Panc1 (cell line): ENCODE data around the gene CBY1. TPM values are rescaled to one million over a fixed set of nuclear protein-coding genes. Genes with fewer than 3 reads are reported as not detected.

ENCODE experiments used
- ATAC-seq: fragments of 200-7000 bp; cut with Tn5 transposase; 2 replicates; pipeline ENCODE4 v1.9.1; 2020; ENCODE audit warnings: mild to moderate bottlenecking, moderate library complexity
- BruUV-seq: library from RNA; stranded (reverse); fragments of 400-500 nt; replicated peaks from 2 replicates; lab custom pipeline; 2021; lab: Mats Ljungman, UMichigan
- CTCF ChIA-PET: fragments of 300-600 bp; sonication (Branson Sonifier 250); formaldehyde crosslinking; loops from one replicate; lab custom pipeline; 2022; ENCODE audit warnings: antibody characterized with exemption; lab: Charles Lee
- POLR2A ChIA-PET: fragments of 300-600 bp; sonication (Branson Sonifier 250); formaldehyde crosslinking; loops from one replicate; lab custom pipeline; 2022; ENCODE audit warnings: antibody characterized with exemption; lab: Charles Lee
- DNase-seq: peaks from one replicate; pipeline ENCODE4 v3.0.0-alpha.2; 2010; ENCODE audit warnings: low read depth, low spot score
- H3K27ac ChIP-seq: 2 replicates; pipeline ENCODE4 v1.5.1; 2011; ENCODE audit warnings: mild to moderate bottlenecking, low read length, inconsistent platforms
- H3K27me3 ChIP-seq: fragments of 200-500 bp; sonication (Bioruptor generic); 2 replicates; pipeline ENCODE4 v1.6.0; 2014; ENCODE audit warnings: low read length, inconsistent platforms; ENCODE audit not compliant: control insufficient read depth, insufficient read depth
- H3K36me3 ChIP-seq: fragments of 200-500 bp; sonication (Bioruptor generic); 2 replicates; pipeline ENCODE4 v1.5.1; 2014; ENCODE audit warnings: inconsistent platforms, mild to moderate bottlenecking, low read length, moderate library complexity; ENCODE audit not compliant: control insufficient read depth, insufficient read depth
- H3K4me1 ChIP-seq: 2 replicates; pipeline ENCODE4 v1.5.1; 2011; ENCODE audit warnings: inconsistent platforms, mild to moderate bottlenecking, low read length, moderate library complexity; ENCODE audit not compliant: control insufficient read depth, insufficient read depth
- H3K4me3 ChIP-seq, 2 experiments: 2 replicates each; pipeline ENCODE4 v1.5.1; 2011 to 2012; ENCODE audit warnings: low read depth in 2 of 2, low read length in 2 of 2, mild to moderate bottlenecking in 2 of 2, inconsistent platforms in 1 of 2, moderate library complexity in 1 of 2
- H3K9me3 ChIP-seq: fragments of 200-500 bp; sonication (Bioruptor generic); 2 replicates; pipeline ENCODE4 v1.5.1; 2014; ENCODE audit warnings: low read depth, mild to moderate bottlenecking, inconsistent platforms, low read length, moderate library complexity; ENCODE audit not compliant: control insufficient read depth, insufficient read depth
- POLR2AphosphoS5 ChIP-seq: IDR thresholded peaks from 2 replicates; pipeline ENCODE4 v1.6.1; 2012; ENCODE audit warnings: mild to moderate bottlenecking, low read depth, low read length, moderate library complexity
- REST ChIP-seq, 2 experiments: IDR thresholded peaks; 2 replicates each; pipeline ENCODE4 v1.6.1; 2011 to 2012; ENCODE audit warnings: low read depth in 2 of 2, control low read depth in 1 of 2, low read length in 1 of 2, mild to moderate bottlenecking in 1 of 2, moderate library complexity in 1 of 2; ENCODE audit not compliant: insufficient read depth in 1 of 2
- SIN3A ChIP-seq: IDR thresholded peaks from 2 replicates; pipeline ENCODE4 v1.6.1; 2012; ENCODE audit warnings: low read depth, mild to moderate bottlenecking, low read length, moderate library complexity, borderline replicate concordance; ENCODE audit not compliant: insufficient read depth
- TCF7L2 ChIP-seq: IDR thresholded peaks from 2 replicates; pipeline ENCODE4 v1.6.1; 2011; ENCODE audit warnings: mild to moderate bottlenecking, low read depth, low read length, inconsistent platforms
- in situ Hi-C: cut with HindIII; loops from 2 replicates; pipeline ENCODE4 v1.10.0; 2016; ENCODE audit warnings: low sequenced_read_pairs, low pct_unique_long_range_greater_than_20kb
- intact Hi-C: fragments of 100-400 bp; cut with micrococcal nuclease; formaldehyde crosslinking; loops from one replicate; pipeline ENCODE4 v1.10.0; 2022; ENCODE audit not compliant: unreplicated experiment
- total RNA-seq: library from RNA; stranded (reverse); gene quantifications from one replicate; pipeline ENCODE4 v1.2.1, GENCODE V29; 2021; ENCODE audit not compliant: unreplicated experiment
- TF ChIP-seq, protein P1 (sequence below): fragments of 450-650 bp; IDR thresholded peaks from 2 replicates; pipeline ENCODE4 v1.5.1; 2017; ENCODE audit warnings: mild to moderate bottlenecking

The CBY1 gene
- total RNA-seq, 1 experiment from 2014 or later: 20.4 TPM

GRCh38 chr22:38632528-38632927 is 23.9 kb upstream of the CBY1 start:
- intact Hi-C loops (no loop called here), in situ Hi-C loops (no loop called here)
- no peak overlapping the region for H3K27ac ChIP-seq
- H3K36me3 ChIP-seq: no peaks in the 10 kb centered on the region
- no peaks in the 10 kb centered on the region for H3K9me3 ChIP-seq
- no peaks in the 10 kb centered on the region for H3K27me3 ChIP-seq
- no peak for TF ChIP-seq SIN3A
- TF ChIP-seq TCF7L2: no peak
- TF ChIP-seq POLR2AphosphoS5: no peak
- TF ChIP-seq, protein P1, sequence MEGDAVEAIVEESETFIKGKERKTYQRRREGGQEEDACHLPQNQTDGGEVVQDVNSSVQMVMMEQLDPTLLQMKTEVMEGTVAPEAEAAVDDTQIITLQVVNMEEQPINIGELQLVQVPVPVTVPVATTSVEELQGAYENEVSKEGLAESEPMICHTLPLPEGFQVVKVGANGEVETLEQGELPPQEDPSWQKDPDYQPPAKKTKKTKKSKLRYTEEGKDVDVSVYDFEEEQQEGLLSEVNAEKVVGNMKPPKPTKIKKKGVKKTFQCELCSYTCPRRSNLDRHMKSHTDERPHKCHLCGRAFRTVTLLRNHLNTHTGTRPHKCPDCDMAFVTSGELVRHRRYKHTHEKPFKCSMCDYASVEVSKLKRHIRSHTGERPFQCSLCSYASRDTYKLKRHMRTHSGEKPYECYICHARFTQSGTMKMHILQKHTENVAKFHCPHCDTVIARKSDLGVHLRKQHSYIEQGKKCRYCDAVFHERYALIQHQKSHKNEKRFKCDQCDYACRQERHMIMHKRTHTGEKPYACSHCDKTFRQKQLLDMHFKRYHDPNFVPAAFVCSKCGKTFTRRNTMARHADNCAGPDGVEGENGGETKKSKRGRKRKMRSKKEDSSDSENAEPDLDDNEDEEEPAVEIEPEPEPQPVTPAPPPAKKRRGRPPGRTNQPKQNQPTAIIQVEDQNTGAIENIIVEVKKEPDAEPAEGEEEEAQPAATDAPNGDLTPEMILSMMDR: no peak
- TF ChIP-seq REST (IDR thresholded peaks at IDR 0.05; ENCODE audit: insufficient read depth in 1 of 2, low read depth in 2 of 2, low read length in 1 of 2): no peak
- CTCF ChIA-PET: no interaction called here
- BruUV-seq: no TSS peak
- no peak overlapping the region for H3K4me3 ChIP-seq
- no peak for ATAC-seq
- no peaks in the 10 kb centered on the region for H3K4me1 ChIP-seq
- POLR2A ChIA-PET: no interaction called here
- DNase-seq: no peak

DNA sequence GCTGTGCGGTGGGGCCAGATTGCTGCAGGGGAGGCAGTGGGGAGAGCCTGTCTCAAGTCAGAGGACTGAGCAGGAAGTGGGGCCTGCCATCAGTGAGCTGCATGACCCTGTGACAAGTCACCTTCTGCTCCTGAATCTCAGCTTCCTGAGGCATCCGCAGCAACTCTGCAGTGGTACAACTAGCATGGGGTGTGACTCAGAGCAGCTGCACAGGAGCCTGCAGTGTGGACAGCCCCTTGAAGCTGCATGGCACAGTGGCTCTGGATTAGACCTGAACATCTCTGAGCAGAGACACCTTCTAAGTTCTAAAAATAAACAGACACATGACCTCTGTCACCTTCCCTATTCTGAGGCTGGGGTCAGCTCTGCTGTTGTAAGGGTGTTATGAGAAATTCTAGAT is 18.2 kb upstream of the CBY1 start:
- Histone ChIP-seq H3K36me3 (no peaks in the 10 kb centered on the region), H3K27ac (no peak overlapping the region), H3K4me1 (no peaks in the 10 kb centered on the region), H3K9me3 (no peaks in the 10 kb centered on the region), H3K4me3 (no peak overlapping the region), H3K27me3 (no peaks in the 10 kb centered on the region)
- intact Hi-C loops: no loop called here
- in situ Hi-C loops: no loop called here
- ChIA-PET CTCF (no interaction called here), POLR2A (no interaction called here)
- ATAC-seq: no peak
- DNase-seq: no peak
- TF ChIP-seq, protein P1: no peak
- TF ChIP-seq POLR2AphosphoS5: no peak
- no peak for TF ChIP-seq SIN3A
- TF ChIP-seq TCF7L2: no peak
- no peak for TF ChIP-seq REST (IDR thresholded peaks at IDR 0.05; ENCODE audit: insufficient read depth in 1 of 2, low read depth in 2 of 2, low read length in 1 of 2)
- BruUV-seq: no TSS peak
